Femur (tissue), 1 donor: ENCODE results near the gene BIRC6.
"Not testable (repeated sequence)": the region's sequence is repeated elsewhere in the genome, so short reads cannot be mapped to it uniquely, and the experiment has no call there.

Source experiments
- DNase-seq: peaks from one replicate; pipeline ENCODE4 v3.0.0-alpha.2; 2017

Gene BIRC6

GRCh38 chr2:32450851-32451250 lies 94.0 kb downstream of the BIRC6 start:
- no peak for DNase-seq

GRCh38 chr2:32452338-32453064 lies 95.7 kb downstream of the BIRC6 start:
- DNase-seq: no peak

GRCh38 chr2:32453242-32454062 lies 96.6 kb downstream of the BIRC6 start:
- no peak for DNase-seq

GRCh38 chr2:32455816-32456215 lies 99.0 kb downstream of the BIRC6 start:
- no peak for DNase-seq

- DNase-seq: no peak
Observed at GRCh38 chr2:32456808-32457207, 100.0 kb downstream of the BIRC6 start.

- DNase-seq: no peak
Observed at GRCh38 chr2:32457814-32458213, 101.0 kb downstream of the BIRC6 start.

GRCh38 chr2:32460861-32461260 lies 104.0 kb downstream of the BIRC6 start:
- not testable (repeated sequence) for DNase-seq

- DNase-seq: no peak
Observed at GRCh38 chr2:32463110-32463509, 106.3 kb downstream of the BIRC6 start.

- peak; percentile 32 for DNase-seq
Observed at GRCh38 chr2:32464431-32464830, 107.6 kb downstream of the BIRC6 start.

- no peak for DNase-seq
Observed at GRCh38 chr2:32472605-32473004, 115.8 kb downstream of the BIRC6 start.

- no peak for DNase-seq
Observed at GRCh38 chr2:32474381-32474780, 117.6 kb downstream of the BIRC6 start.

- no peak for DNase-seq
Observed at GRCh38 chr2:32478889-32479620, 122.2 kb downstream of the BIRC6 start.

- DNase-seq: no peak
Observed at GRCh38 chr2:32479993-32480392, 123.2 kb downstream of the BIRC6 start.

- DNase-seq: peak; percentile 35
Observed at GRCh38 chr2:32482471-32482870, 125.6 kb downstream of the BIRC6 start.

- DNase-seq: no peak
Observed at GRCh38 chr2:32484937-32485336, 128.1 kb downstream of the BIRC6 start.

GRCh38 chr2:32485399-32485798 lies 128.6 kb downstream of the BIRC6 start:
- no peak for DNase-seq

GRCh38 chr2:32489061-32489460 lies 132.2 kb downstream of the BIRC6 start:
- no peak for DNase-seq

- no peak for DNase-seq
Observed at GRCh38 chr2:32491346-32491745, 134.5 kb downstream of the BIRC6 start.

- DNase-seq: no peak
Observed at GRCh38 chr2:32495139-32495538, 138.3 kb downstream of the BIRC6 start.

- no peak for DNase-seq
Observed at GRCh38 chr2:32496662-32497061, 139.8 kb downstream of the BIRC6 start.

GRCh38 chr2:32498306-32498705 lies 141.5 kb downstream of the BIRC6 start:
- DNase-seq: no peak

GRCh38 chr2:32502941-32503340 lies 146.1 kb downstream of the BIRC6 start:
- no peak for DNase-seq

- no peak for DNase-seq
Observed at GRCh38 chr2:32504877-32505478, 148.2 kb downstream of the BIRC6 start.
